SK-N-SH treated with all-trans-retinoic acid at 6 μM for 48 hours (cell line): ENCODE results near the gene RNF19B.

Experiments used
- ARNTL ChIP-seq: fragments of 450-650 bp; formaldehyde crosslinking; IDR thresholded peaks from 2 replicates; pipeline ENCODE4 v1.5.0; 2020; ENCODE audit warnings: low read depth, mild to moderate bottlenecking, moderate library complexity, borderline replicate concordance
- GLIS3 ChIP-seq: fragments of 250-450 bp; sonication (Bioruptor Pico); IDR thresholded peaks from 2 replicates; pipeline ENCODE4 v1.5.0; 2020; ENCODE audit warnings: mild to moderate bottlenecking, moderate library complexity
- PATZ1 ChIP-seq: fragments of 250-450 bp; sonication (Bioruptor Pico); IDR thresholded peaks from 2 replicates; pipeline ENCODE4 v1.8.0; 2020; ENCODE audit warnings: mild to moderate bottlenecking, moderate library complexity, borderline replicate concordance
- POU6F1 ChIP-seq: fragments of 250-450 bp; sonication (Bioruptor Pico); IDR thresholded peaks from 2 replicates; pipeline ENCODE4 v1.8.0; 2021; ENCODE audit warnings: low read depth, mild to moderate bottlenecking, moderate library complexity, borderline replicate concordance
- ZFP30 ChIP-seq: fragments of 450-650 bp; formaldehyde crosslinking; IDR thresholded peaks from 2 replicates; pipeline ENCODE4 v1.5.0; 2022; ENCODE audit warnings: mild to moderate bottlenecking, moderate library complexity

- TF ChIP-seq GLIS3 (CRISPR knock-in tag) (no peak), ZFP30 (CRISPR knock-in tag) (no peak), ARNTL (no peak), POU6F1 (no peak), PATZ1 (CRISPR knock-in tag) (no peak)
These were observed 32.8 kb upstream of the RNF19B start for GRCh38 chr1:32997381-32997891.
